Stromal cell of bone marrow (primary cell): ENCODE data around the gene C2orf78.
"Not testable (repeated sequence)": the region's sequence is repeated elsewhere in the genome, so short reads cannot be mapped to it uniquely, and the experiment has no call there.

Experiments
- DNase-seq: peaks from one replicate; pipeline ENCODE4 v3.0.0-alpha.2; 2012; ENCODE audit warnings: low read depth

The C2orf78 gene, protein sequence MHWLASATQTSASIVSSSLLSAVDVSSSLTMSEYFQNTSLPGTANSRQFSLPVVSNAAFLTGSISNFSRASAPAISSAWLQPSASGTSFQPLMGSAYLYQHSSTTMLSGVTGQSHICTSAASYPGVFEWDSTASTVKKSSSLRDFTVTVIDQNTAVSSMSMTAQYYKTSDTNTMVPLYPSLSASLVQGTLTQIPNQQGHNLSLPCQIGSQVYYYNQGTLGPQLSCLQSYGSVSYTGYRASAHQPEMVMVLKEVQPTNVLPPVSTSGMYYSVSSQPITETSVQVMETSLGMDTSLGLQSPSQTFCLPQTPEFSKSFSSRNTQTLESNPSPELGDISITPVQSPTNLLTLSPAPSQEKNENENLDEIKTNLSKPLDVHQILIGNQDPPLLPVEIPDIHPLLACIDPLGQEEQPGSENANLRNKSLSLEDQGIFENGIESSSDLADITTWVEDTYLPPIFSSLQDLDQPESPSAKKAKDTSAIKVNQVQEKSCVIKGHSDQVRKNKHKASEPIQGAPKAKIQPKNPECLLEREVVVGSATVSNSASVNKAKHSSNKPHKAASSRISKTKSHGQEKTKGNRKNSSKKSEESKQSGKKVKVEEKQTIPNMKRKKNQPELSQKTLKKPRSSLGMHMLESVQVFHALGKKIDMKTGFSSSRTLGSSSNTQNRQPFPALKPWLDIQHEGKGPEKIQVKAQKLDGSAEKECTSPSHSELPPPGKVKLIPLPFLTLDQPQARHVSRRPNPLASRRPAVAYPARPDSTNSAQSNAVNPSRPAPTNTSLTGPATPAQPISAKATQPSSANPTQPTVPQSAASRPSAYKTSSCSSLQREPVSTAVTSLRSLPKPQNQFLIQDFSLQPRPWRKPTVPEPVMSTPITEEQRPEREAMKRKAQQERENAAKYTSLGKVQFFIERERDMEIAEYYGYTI

DNA sequence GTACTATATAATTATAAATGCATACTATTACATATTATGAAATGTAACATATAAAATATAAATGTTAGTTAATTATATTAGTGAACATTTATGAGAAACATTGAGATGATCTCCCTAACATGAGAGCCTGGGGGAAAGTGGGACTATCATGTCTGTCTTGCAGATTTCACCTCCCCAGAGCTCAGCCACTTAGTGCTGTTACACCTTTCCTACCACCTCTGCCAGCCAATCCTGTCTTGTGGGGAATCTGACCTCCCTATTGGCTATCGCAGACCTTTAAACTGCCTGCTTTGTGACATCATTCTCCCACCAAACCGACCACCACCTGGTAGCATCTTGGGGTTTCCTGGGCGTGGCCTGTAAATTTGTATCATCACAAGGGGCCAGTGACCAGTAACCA, at the start of gene C2orf78:
C2orf78 (plus strand) TSS at position 301 of the 400 bp plus-strand sequence. CDS start 127 bp downstream, outside the sequence.
- DNase-seq: not testable (repeated sequence)

DNA sequence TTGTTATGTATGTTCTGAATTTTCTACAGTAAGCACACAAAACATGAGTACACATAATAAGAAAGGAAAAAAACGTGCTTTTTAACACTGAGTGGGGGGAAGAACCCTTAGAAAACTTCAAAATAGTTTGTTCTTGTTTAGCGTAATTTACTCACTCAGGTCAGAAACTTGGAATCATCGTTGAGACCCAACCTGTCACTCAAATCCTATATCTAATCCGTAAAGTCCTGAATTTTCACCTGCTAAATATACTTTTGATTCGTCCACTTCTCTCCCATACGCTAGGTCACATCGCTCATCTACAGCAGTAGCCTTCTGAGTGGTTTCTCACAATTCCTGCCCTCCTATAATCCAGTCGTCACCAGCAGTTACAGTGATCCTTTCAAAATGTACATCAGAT, 47.6 kb upstream of the C2orf78 start:
- DNase-seq: no peak

DNA sequence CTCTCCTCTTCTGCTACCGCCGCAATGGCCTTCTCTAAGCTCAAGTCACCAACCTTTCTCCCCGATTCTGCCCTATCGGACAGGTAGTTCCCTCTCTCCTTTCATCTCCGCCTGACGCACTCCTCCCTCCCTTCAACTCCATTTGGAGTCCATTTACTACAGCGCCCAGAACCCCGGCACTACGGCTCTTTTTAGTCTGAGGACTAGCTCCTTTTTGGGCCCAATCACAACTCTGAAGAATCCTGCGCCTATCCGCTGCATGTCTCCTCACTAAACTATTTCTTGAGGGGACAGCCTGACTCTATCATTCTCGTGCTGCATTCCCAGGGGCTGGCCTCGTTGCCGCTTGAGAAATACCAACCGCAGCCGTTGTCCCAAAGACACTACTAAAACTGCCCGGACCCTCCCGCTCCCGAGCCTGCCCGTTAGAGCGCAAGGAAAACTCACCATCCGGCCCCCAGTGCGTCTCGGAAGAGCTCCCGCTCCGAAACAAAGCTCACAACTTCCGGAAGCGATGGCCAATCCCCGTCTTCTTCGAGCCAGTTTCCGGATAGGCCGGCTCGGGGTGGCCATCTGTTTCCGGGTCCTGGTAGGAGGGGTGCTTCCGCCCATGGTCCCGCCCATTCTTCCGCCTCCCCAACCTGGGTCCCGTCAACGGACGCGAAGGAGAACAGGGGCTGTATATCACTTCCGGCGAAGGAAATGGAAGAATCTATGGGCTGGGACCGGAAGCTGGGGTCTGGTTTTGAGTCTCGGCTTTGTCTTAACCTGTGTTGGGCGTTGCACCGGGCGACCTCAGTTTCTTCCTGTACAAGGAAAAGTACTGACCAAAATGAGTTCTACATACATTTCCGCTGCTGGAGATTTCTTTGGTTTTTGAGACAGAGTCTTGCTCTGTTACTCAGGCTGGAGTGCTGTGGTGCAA, 46.9 kb upstream of the C2orf78 start, which contains the start of gene TPRKB:
TPRKB (minus strand) TSS at position 491 of the 925 bp plus-strand sequence. CDS start 2,776 bp downstream, outside the sequence.
- peak; percentile 96 for DNase-seq

DNA sequence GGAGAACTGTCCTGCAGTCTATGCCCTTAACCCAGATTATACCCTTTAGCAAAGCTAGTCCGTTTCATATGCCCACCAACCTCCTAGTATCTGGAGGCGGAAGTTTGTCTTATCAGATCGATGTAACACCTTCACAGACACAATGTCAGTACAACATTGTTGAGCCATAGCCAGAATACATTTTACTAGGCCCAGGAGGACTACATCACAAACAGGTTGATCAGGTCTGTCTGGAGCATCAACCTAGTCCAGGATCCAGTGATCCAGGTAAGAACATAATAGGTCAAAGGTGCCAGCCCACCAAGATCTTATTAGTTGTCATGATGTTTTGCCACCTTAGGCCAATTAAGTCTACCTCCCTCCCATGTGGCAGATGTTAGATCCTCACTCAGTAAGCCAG, 44.9 kb upstream of the C2orf78 start:
- no peak for DNase-seq

DNA sequence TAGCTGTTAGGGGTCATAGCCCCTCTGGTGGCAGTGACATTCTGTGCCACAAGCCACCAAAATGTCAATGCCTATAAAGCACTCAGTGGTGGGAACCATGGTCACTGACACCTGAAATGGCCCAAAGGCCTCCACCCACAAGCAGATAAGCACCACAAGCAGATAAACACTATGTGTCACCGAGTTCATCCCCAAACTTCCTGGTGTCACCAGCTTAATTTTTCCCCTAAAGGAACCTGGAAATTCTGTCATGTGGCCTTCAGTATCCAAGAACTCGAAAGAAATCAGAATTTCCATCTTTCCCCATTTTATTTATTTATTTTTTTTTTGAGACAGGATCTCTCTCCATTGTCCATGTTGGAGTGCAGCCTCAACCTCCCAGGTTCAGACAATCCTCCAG, 43.2 kb upstream of the C2orf78 start:
- DNase-seq: no peak

DNA sequence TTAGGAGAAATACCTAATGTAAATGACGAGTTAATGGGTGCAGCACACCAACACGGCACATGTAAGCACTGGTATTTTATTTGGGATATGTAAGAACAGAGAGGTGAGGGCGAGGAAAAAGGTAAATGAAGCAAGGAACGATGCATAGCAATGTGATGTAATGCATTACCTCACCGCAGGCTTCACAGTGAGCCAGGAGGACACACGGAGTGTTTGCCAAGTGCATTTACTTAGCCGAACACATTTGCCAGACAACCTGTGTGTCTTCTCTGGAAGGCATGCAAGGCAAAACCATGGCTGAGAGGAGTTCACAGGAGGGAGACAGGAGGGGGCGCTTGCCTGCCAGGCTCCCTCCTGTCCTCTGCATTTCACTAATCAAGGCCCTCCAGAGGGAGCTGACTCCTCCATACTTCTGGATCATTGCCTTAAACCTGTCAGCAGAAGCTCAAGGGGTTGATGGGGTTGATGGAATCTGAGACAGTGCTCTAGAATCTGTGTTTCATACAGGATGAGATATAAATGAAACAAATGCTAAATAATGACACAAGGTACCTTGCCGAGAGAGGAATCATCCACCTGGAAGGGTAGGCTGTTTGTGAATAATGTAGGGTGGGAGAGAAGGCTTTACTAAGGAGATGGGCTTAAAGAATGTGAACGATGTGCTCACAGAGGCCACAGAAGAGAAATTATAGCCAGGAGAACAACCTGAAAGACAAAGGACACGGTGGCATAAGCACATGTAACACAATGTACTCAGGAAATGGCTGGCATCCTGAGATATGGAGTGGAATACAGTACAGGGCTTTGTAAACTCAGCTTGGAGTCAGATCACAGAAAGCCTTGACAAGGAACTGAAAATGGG, 37.7 kb upstream of the C2orf78 start:
- DNase-seq: no peak

DNA sequence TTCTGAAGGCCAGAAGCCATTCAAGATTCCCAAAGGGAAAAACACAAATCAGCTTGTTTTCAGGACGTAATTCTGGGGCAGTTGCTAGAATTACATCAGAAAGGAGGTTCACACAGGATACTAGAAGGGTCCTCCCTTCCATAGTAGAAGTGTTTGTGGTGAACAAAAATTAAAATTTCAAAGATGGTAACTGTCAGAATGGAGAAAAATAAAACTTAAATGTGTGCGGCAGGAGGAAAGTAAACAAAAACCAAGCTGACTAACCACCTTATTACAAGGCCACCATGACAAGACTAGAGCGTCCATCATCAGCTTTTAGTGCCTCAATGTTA, 37.1 kb upstream of the C2orf78 start:
- no peak for DNase-seq

DNA sequence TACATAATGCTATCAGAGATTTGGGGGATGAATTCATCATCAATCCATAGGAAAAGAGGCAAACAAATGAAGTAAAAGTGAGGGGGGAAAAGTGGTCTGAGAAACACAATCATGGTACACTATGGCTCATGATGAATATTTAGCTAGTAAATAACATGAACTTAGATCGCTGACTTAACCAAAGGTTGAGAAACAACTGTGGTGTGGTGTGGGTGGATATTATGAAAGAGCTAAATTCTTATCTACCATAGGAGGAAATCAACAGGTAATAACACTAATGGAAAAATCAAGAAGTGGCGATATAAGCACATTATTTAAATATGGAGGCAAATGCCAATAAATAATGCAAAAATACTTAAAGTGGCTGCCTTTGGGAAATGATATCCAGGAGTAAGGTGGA, 34.7 kb upstream of the C2orf78 start:
- no peak for DNase-seq

DNA sequence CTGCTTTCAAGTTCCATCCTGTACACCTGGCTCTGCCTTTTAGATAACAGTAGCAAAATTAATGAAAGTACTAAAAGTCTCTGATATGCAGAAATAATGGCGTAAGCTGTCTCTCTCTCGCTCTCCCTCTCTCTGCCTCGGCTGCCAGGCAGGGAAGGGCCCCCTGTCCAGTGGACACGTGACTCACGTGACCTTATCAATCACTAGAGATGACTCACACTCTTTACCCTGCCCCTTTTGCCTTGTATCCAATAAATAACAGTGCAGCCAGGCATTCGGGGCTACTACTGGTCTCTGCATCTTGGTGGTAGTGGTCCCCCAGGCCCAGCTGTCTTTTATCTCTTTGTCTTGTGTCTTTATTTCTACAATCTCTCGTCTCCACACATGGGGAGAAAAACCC, 29.7 kb upstream of the C2orf78 start:
- DNase-seq: not testable (repeated sequence)

DNA sequence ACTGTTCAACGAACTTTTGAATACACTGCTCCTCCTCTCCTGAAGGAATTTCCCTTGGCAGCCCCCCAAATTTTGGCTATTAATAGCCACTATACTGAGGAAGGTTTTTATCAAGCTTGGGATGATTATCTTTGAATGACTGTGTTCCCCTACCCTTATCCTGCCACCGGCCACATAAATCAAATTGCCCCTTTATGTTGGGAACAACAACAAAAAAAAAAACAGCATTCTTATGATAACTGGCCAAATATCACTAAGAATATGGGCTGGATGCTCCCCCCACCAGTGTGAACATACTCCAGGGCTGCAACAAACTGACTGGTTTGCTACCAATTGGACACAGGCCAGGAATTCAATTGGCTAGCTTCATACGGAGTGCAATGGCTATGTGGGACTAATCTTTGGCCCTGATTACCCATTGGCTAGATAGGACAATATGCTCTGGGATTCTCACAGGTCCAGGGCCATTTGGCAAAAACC, 24.7 kb upstream of the C2orf78 start:
- no peak for DNase-seq

DNA sequence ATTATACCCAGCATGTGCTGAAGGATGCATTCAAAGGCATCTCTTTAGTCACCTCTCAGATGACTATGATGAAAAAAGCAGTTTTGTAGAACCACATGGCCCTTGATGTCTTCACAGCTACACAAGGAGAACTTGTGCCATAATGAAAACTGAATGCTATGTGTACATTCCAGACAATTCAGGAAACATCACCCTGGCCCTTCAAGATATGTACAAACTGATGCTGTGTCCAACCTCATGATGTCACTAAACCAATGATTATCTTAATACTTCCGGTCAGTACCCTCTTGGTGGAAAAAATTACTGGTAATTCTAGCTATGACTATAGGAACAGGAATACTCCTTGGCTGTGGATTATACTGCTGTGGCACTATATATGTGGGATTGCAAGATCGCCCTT, 24.1 kb upstream of the C2orf78 start:
- no peak for DNase-seq

DNA sequence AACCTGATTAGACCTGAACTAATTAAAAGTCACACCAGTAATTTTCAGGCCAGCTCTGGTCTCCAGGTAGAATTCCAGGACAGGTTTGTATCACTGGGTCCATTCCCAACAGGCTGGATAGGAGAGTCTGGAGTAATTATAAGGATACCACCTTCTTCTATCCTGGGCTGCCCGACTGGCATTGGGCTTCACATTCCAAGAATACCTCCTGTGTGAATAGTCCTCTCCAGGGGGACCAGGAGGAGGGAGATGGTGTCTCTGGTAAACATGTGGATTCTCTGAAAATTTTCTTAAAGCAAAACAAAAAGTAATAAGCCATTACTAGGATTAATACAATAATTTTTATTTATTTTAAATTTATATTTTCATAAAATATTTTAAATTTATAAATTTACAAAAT, 21.4 kb upstream of the C2orf78 start:
- no peak for DNase-seq

DNA sequence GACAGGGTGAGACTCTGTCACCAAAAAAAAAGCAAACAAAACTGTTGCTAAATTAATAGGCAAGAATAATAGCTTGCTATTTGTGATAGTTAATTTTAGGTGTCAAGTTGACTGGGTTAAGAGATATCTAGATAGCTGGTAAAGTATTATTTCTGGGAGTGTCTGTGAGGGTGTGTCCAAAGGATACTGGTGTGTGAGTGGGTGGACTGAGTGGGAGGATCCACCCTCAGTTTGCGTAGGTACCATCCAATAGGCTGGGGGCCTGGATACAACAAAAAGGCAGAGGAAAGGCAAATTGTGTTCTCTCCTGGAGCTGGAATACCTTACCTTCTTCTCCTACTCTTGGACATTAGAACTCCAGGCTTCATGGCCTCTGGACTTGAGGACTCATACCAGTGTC, 19.0 kb upstream of the C2orf78 start:
- no peak for DNase-seq

DNA sequence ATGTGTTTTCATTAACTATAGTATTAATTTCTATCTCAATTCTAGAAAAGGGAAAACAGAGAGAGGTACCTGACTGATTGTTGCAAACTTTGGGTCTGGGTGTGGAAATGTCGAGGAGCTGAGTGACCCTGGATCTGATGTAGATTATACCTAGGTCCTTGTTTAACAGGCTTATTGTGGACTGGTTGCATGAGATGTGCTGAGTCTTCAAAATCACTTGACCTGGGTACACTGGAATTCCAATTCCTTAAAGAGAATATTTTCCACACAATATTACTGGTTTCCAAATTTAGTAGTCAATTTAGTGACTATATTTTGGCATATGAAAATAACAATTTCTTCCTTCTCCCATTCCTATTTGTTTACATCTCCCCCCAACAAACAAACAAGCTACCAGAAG, 17.6 kb upstream of the C2orf78 start:
- no peak for DNase-seq

DNA sequence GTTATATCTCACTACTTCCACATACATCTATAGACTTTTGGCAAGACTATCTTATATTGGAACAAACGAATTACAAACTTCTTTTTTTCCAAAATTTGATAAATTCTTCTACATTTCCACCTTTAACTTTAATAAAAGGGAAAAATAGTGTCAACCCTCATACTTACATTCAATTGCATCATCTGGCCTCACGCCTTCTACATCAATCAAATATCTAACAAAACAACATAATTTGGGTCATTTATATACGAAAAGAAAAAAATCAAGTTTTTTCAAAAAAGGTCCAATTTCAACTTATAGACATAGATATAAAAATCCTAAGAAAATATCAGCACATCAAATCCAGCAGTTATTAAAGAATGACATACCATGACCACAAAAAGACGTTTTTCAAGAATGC, 17.0 kb upstream of the C2orf78 start:
- no peak for DNase-seq

DNA sequence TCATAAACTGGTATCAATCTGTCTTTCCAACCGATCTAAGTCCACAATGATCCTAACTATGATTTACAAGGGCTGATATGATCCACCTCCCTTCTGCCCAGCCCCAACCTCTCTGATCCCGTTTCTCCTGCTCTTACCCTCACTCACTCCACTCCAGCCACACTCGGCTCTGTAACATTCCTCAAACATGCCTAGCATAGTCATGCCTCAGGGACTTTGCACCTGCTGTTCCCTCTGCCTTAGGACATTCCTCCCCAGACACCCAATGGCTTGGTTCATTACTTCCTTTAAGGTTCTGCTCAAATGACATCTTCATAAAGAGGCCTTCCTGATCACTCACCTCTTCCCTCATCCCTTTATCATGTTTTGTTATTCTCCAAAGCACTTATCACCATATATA, 13.3 kb upstream of the C2orf78 start:
- no peak for DNase-seq

DNA sequence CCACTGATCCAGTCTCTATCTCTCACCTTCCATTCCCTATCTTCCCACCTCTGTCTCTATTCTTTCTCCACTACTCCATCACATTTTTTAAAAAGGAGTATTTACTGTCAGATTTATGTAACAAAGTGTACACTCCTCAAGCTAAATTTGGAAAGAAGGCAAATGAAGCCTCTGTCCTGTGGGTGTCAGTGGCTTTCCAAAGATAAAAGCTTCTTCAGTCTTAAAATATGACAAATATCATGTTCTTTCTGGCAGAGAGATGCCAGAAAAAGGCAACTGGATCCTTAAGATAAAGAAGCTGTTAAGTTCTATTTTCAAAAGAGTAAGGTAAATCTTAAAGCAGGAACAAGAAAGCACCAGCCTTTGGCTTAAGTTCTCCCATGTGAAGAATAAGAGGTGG, 11.2 kb upstream of the C2orf78 start:
- no peak for DNase-seq

DNA sequence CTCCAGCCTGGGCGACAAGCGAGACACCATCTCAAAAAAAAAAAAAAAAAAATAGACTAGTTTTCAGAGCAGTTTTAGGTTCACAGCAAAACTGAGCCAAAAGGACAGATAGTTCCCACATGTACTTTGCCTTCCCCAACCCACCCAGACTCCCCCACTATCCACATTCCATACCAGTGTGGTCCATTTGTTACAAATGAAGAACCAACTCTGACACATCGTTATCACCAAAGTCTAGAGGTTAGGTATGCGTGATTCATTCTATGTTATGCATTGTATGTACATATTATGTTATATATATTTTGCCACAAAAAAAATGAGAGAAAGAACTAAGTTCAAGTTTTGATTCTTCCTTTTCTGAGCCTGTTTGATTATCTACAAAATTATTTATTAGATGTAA, 7.6 kb upstream of the C2orf78 start:
- DNase-seq: no peak

DNA sequence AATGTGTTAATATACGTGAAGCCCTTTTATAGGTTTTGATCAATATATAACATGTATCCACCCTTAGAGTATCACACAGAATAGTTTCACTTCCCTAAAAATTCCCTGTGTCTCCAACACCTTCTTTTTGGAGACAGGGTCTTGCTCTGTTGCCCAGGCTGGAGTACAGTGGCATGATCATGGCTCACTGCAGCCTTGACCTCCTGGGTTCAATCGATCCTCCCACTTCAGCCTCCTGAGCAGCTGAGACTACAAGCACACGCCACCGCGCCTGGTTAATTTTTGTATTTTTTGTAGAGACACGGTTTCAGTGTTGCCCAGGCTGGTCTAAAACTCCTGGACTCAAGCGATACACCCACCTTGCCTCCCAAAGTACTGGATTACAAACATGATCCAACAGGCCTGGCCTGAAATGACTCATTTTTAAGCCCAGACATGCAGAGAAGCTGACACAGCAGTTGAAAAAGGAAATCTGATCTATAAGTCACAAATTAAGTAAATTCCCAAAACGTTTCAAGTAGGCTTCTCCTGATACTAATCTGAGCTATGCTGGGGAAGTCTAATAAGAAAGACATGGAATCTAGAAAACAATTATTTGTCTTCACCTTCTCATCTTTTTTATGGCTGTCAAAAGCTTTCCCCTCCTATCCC, 7.0 kb upstream of the C2orf78 start:
- peak; percentile 18 for DNase-seq

DNA sequence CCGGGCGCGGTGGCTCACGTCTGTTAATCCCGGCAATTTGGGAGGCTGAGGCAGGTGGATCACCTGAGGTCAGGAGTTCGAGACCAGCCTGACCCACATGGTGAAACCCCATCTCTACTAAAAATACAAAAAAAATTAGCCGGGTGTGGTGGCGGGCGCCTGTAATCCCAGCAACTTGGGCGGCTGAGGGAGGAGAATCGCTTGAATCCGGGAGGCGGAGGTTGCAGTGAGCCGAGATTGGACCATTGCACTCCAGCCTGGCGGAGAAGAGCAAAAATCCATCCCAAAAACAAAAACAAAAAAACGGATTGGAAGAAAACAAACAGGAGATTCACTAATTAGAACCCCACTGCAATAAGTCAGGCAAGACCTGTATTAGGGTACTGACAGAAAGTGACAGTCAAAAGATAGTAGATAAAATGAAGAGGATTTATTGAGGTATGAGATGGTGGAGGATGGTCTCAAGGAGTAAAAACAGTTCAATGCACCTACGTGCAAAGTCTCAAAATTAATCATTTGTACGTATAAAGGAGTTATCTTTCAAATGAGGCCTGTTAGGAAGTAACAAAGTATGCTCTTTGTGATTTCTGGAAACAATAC, 5.0 kb upstream of the C2orf78 start:
- not testable (repeated sequence) for DNase-seq
